Activated CD8-positive, alpha-beta T cell treated with anti-CD3 and anti-CD28 coated beads for 36 hours (primary cell): ENCODE results near the gene KCNAB1. TPM values are rescaled to one million over a fixed set of nuclear protein-coding genes. Genes with fewer than 3 reads are reported as not detected.

ENCODE experiments used
- ATAC-seq: fragments of 200-7000 bp; cut with Tn5 transposase; one replicate; pipeline ENCODE4 v1.10.0; 2021; ENCODE audit warnings: mild to moderate bottlenecking, moderate library complexity
- CTCF ChIA-PET: fragments of 350-600 bp; sonication (Branson Sonifier 250); formaldehyde crosslinking; loops from one replicate; lab custom pipeline; 2021; ENCODE audit warnings: antibody characterized with exemption; lab: Charles Lee
- POLR2A ChIA-PET: fragments of 350-600 bp; sonication (Branson Sonifier 250); formaldehyde crosslinking; loops from one replicate; lab custom pipeline; 2021; ENCODE audit warnings: antibody characterized with exemption; lab: Charles Lee
- DNase-seq: peaks from one replicate; pipeline ENCODE4 v3.0.0-alpha.2; 2020
- H3K27ac Mint-ChIP-seq: one replicate; pipeline ENCODE4 v1.8.0; 2021; ENCODE audit warnings: mild to moderate bottlenecking, mixed read lengths
- H3K27me3 Mint-ChIP-seq: one replicate; pipeline ENCODE4 v1.8.0; 2021; ENCODE audit warnings: mixed read lengths
- H3K36me3 Mint-ChIP-seq: one replicate; pipeline ENCODE4 v1.8.0; 2021; ENCODE audit warnings: low read depth, mixed read lengths
- H3K4me1 Mint-ChIP-seq: one replicate; pipeline ENCODE4 v1.8.0; 2021; ENCODE audit warnings: low read depth, mixed read lengths
- H3K4me3 Mint-ChIP-seq: one replicate; pipeline ENCODE4 v1.8.0; 2021; ENCODE audit warnings: mild to moderate bottlenecking, moderate library complexity, mixed read lengths
- H3K9me3 Mint-ChIP-seq: one replicate; pipeline ENCODE4 v1.8.0; 2021; ENCODE audit warnings: mixed read lengths
- CTCF ChIP-seq: fragments of 200-600 bp; IDR thresholded peaks from one replicate; pipeline ENCODE4 v1.8.0; 2022; ENCODE audit warnings: antibody characterized with exemption, mild to moderate bottlenecking
- intact Hi-C: fragments of 100-400 bp; cut with micrococcal nuclease; formaldehyde crosslinking; loops from one replicate; pipeline ENCODE4 v1.10.0; 2022
- total RNA-seq, 2 experiments: library from RNA; stranded (reverse); gene quantifications; one replicate each; pipeline ENCODE4 v1.2.3, GENCODE V29; 2021

Gene KCNAB1
- total RNA-seq, 2 experiments from 2014 or later: not detected

- TF ChIP-seq CTCF: no peak
- POLR2A ChIA-PET: no interaction called here
- no peaks in the 10 kb centered on the region for H3K36me3 Mint-ChIP-seq
Measured at GRCh38 chr3:156349111-156349510, 228.7 kb downstream of the KCNAB1 start.

GRCh38 chr3:156349978-156350377, 229.6 kb downstream of the KCNAB1 start:
- Mint-ChIP-seq H3K4me3 (no peak overlapping the region), H3K4me1 (no peaks in the 10 kb centered on the region), H3K27ac (no peak overlapping the region), H3K9me3 (no peaks in the 10 kb centered on the region), H3K36me3 (no peaks in the 10 kb centered on the region), H3K27me3 (peaks cover 4% of the 10 kb centered on the region)
- TF ChIP-seq CTCF: no peak
- DNase-seq (no peak), ATAC-seq (no peak)
- ChIA-PET POLR2A (no interaction called here), CTCF (no interaction called here)
- intact Hi-C loops: no loop called here

More at GRCh38 chr3:156349111-156349510, 228.7 kb downstream of the KCNAB1 start:
- ATAC-seq (no peak), DNase-seq (no peak)
- H3K27ac Mint-ChIP-seq: no peak overlapping the region
- CTCF ChIA-PET: interaction anchor here (1.0 kb wide), 1 partner anchor 33 kb away, joined by 3 read pairs; no protein-coding TSS in a partner anchor
- intact Hi-C loops: no loop called here
- no peaks in the 10 kb centered on the region for H3K9me3 Mint-ChIP-seq
- no peaks in the 10 kb centered on the region for H3K4me1 Mint-ChIP-seq
- no peak overlapping the region for H3K4me3 Mint-ChIP-seq
- peaks cover 4% of the 10 kb centered on the region for H3K27me3 Mint-ChIP-seq

GRCh38 chr3:156350781-156351180, 230.4 kb downstream of the KCNAB1 start:
- no peaks in the 10 kb centered on the region for H3K27me3 Mint-ChIP-seq
- ChIA-PET CTCF (no interaction called here), POLR2A (no interaction called here)
- DNase-seq (no peak), ATAC-seq (no peak)
- H3K27ac Mint-ChIP-seq: no peak overlapping the region
- H3K4me3 Mint-ChIP-seq: no peak overlapping the region
- intact Hi-C loops: no loop called here
- H3K36me3 Mint-ChIP-seq: no peaks in the 10 kb centered on the region
- H3K4me1 Mint-ChIP-seq: no peaks in the 10 kb centered on the region
- no peak for TF ChIP-seq CTCF
- H3K9me3 Mint-ChIP-seq: no peaks in the 10 kb centered on the region

- Mint-ChIP-seq H3K36me3 (no peaks in the 10 kb centered on the region), H3K4me1 (no peaks in the 10 kb centered on the region), H3K4me3 (no peak overlapping the region), H3K27me3 (no peaks in the 10 kb centered on the region), H3K9me3 (no peaks in the 10 kb centered on the region), H3K27ac (no peak overlapping the region)
- CTCF ChIA-PET: interaction anchor here (0.7 to 1.5 kb wide), 3 partner anchors 9 to 200 kb away, joined by 3 read pairs; no protein-coding TSS in a partner anchor
- no peak for TF ChIP-seq CTCF
- DNase-seq: no peak
- ATAC-seq: no peak
- intact Hi-C loops: no loop called here
- POLR2A ChIA-PET: no interaction called here
Measured at GRCh38 chr3:156351783-156352182, 231.4 kb downstream of the KCNAB1 start.

- no peaks in the 10 kb centered on the region for H3K9me3 Mint-ChIP-seq
- H3K4me1 Mint-ChIP-seq: no peaks in the 10 kb centered on the region
- ATAC-seq (no peak), DNase-seq (no peak)
- no peaks in the 10 kb centered on the region for H3K36me3 Mint-ChIP-seq
- no peak for TF ChIP-seq CTCF
- intact Hi-C loops: no loop called here
- no peak overlapping the region for H3K4me3 Mint-ChIP-seq
- no peak overlapping the region for H3K27ac Mint-ChIP-seq
- POLR2A ChIA-PET: no interaction called here
- CTCF ChIA-PET: interaction anchor here (1.5 kb wide), 1 partner anchor 10 kb away, joined by 3 read pairs; no protein-coding TSS in a partner anchor
- H3K27me3 Mint-ChIP-seq: no peaks in the 10 kb centered on the region
Measured at GRCh38 chr3:156352728-156353127, 232.3 kb downstream of the KCNAB1 start.
